Measurements from ENCODE around the gene PGC. TPM values are rescaled to one million over a fixed set of nuclear protein-coding genes. Genes with fewer than 3 reads are reported as not detected.
A peak's percentile ranks its signal among the peaks of the same experiment; 100 is the strongest.

The PGC gene
- total and polyA plus RNA-seq, 2 of the 8 experiments (the other 6 are each of a cell fraction or from before 2014, with no cell fraction given): 0.09 TPM; not detected in 1

DNA sequence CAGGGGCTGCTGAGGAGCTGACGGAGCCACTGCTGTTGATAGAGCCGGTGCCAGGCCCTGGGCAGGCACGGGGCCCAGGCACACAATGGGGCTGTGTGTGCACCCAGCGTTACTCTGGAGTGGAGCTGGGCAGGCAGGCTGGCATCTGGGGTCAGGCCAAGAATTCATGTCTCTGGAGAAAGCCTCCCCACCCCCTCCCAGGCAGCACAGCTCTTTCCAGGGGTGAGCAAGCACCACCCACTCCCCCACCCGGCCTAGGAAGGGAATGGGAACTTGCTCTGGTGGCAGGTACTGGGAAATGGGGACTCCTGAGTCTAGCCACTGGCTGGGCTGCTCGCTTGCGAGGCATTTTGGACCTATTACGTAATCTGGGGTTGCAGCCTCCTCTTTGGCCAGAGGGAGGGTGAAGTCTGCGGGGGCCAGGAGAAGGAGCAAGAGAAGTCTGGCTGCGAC is 34.5 kb downstream of the PGC start:
- Histone ChIP-seq H3K79me2 (ENCODE audit: control insufficient read depth in 1 of 2, insufficient read depth in 2 of 2, low read length in 2 of 2) (no peaks in the 10 kb centered on the region), H2AK5ac (ENCODE audit: low read depth, low read length) (no peak overlapping the region), H3K9ac (replicated peaks in 1 of 4; ENCODE audit: extremely low read depth in 1 of 4, low read depth in 3 of 4, low read length in 3 of 4) (no peak overlapping the region), H3K23ac (ENCODE audit: insufficient read length) (no peak overlapping the region), H4K20me1 (replicated peaks in 1 of 2; ENCODE audit: control insufficient read depth in 1 of 2, insufficient read depth in 2 of 2, low read length in 2 of 2) (peaks cover 0 to 2% of the 10 kb centered on the region in 2 experiments), H3K27ac (ENCODE audit: low read depth, low read length) (no peak overlapping the region), H4K91ac (replicated peaks; ENCODE audit: insufficient read length, low read length) (no peak overlapping the region), H2BK5ac (ENCODE audit: low read depth, low read length) (no peak overlapping the region), H3K18ac (ENCODE audit: extremely low read depth, low read length) (no peak overlapping the region), H2BK20ac (ENCODE audit: low read length) (no peak overlapping the region), H3K4me1 (replicated peaks in 1 of 4; ENCODE audit: control insufficient read depth in 3 of 4, insufficient read depth in 4 of 4, low read length in 3 of 4) (peaks cover 0 to 3% (median 0%) of the 10 kb centered on the region in 4 experiments; a peak in 1 of 7 replicates), H3K56ac (replicated peaks; ENCODE audit: insufficient read length, low read depth, low read length) (no peak overlapping the region), H3K4me3 (ENCODE audit: extremely low read depth in 1 of 4, insufficient read depth in 2 of 4, low read depth in 3 of 4, low read length in 4 of 4) (no peak overlapping the region), H2BK12ac (ENCODE audit: low read depth, low read length) (no peak overlapping the region), H3K79me1 (ENCODE audit: low read depth, low read length) (no peaks in the 10 kb centered on the region), H3K23me2 (ENCODE audit: low read depth, low read length) (peaks cover 4% of the 10 kb centered on the region; the same call in 1 of the 2 replicates), H3K9me3 (ENCODE audit: insufficient read depth in 2 of 2, low read depth in 1 of 2, low read length in 1 of 2) (no peaks in the 10 kb centered on the region), H3K14ac (ENCODE audit: insufficient read length) (no peak overlapping the region), H4K8ac (ENCODE audit: extremely low read depth, insufficient read depth, low read length) (no peak overlapping the region), H3K4me2 (ENCODE audit: insufficient read depth in 1 of 2, low read depth in 2 of 2, low read length in 2 of 2) (no peak overlapping the region), H3K27me3 (replicated peaks in 1 of 4; ENCODE audit: control insufficient read depth in 3 of 4, extremely low read depth in 1 of 4, insufficient read depth in 3 of 4, low read length in 3 of 4) (no peaks in the 10 kb centered on the region; a peak in 1 of 7 replicates), H2BK15ac (ENCODE audit: low read length) (no peak overlapping the region), H2BK120ac (replicated peaks; ENCODE audit: low read depth, low read length) (no peak overlapping the region), H3K36me3 (ENCODE audit: control insufficient read depth in 2 of 4, insufficient read depth in 4 of 4, low read length in 3 of 4) (no peaks in the 10 kb centered on the region), H3K4ac (replicated peaks; ENCODE audit: insufficient read length, low read depth, low read length) (no peak overlapping the region), H4K5ac (ENCODE audit: insufficient read length, low read depth, low read length) (no peak overlapping the region), H2AFZ (ENCODE audit: low read length) (no peak overlapping the region)
- TF ChIP-seq CBX5 (IDR thresholded peaks at IDR 0.05; ENCODE audit: low read depth, low read length) (no peak), CEBPB (IDR thresholded peaks at IDR 0.05; ENCODE audit: low read depth, low read length) (peak; percentile 63)
- DNase-seq (ENCODE audit: low read depth in 1 of 2, low spot score in 2 of 2): no peak
- 90% methylated on average over 10 of the region's 10 CpGs; no CpG with 5 or more reads in 1 of the 2 experiments for whole genome bisulfite sequencing, 2 experiments (ENCODE audit: extremely low coverage in 1 of 2, insufficient coverage in 1 of 2, insufficient read length in 1 of 2, insufficient replicate concordance in 2 of 2, low coverage in 1 of 2, low lambda C conversion rate in 2 of 2, missing lambda C conversion rate in 1 of 2)
- no peak for FAIRE-seq
- POLR2A ChIA-PET (ENCODE audit: partially characterized antibody): no interaction called here
- CTCF ChIA-PET (ENCODE audit: partially characterized antibody): interaction anchor here (1.2 to 3.4 kb wide), 5 partner anchors 8 to 344 kb away, joined by 3 to 10 read pairs (median 8); no protein-coding TSS in a partner anchor

All from H1 (cell line).